SK-N-SH treated with all-trans-retinoic acid at 6 μM for 48 hours (cell line): ENCODE measurements around the gene NEIL1.
"Not testable (repeated sequence)": the region's sequence is repeated elsewhere in the genome, so short reads cannot be mapped to it uniquely, and the experiment has no call there.

Experiments
- ATAC-seq: fragments of 200-7000 bp; cut with Tn5 transposase; 3 replicates; pipeline ENCODE4 v1.9.1; 2020; ENCODE audit warnings: mild to moderate bottlenecking, moderate library complexity
- ARNTL ChIP-seq: fragments of 450-650 bp; formaldehyde crosslinking; IDR thresholded peaks from 2 replicates; pipeline ENCODE4 v1.5.0; 2020; ENCODE audit warnings: low read depth, mild to moderate bottlenecking, moderate library complexity, borderline replicate concordance
- CSRNP3 ChIP-seq: fragments of 250-450 bp; sonication (Bioruptor Pico); IDR thresholded peaks from 2 replicates; pipeline ENCODE4 v1.5.1; 2021; ENCODE audit warnings: mild to moderate bottlenecking, moderate library complexity
- ESRRG ChIP-seq: fragments of 250-450 bp; sonication (Bioruptor Pico); IDR thresholded peaks from 2 replicates; pipeline ENCODE4 v1.6.1; 2021; ENCODE audit warnings: mild to moderate bottlenecking
- GLIS3 ChIP-seq: fragments of 250-450 bp; sonication (Bioruptor Pico); IDR thresholded peaks from 2 replicates; pipeline ENCODE4 v1.5.0; 2020; ENCODE audit warnings: mild to moderate bottlenecking, moderate library complexity
- ISL1 ChIP-seq: fragments of 250-450 bp; sonication (Bioruptor Pico); IDR thresholded peaks from 2 replicates; pipeline ENCODE4 v2.1.2; 2022; ENCODE audit warnings: mild to moderate bottlenecking, moderate library complexity
- OSR1 ChIP-seq: fragments of 250-450 bp; sonication (Bioruptor Pico); IDR thresholded peaks from 2 replicates; pipeline ENCODE4 v1.8.0; 2022; ENCODE audit warnings: moderate library complexity, mild to moderate bottlenecking, inconsistent platforms
- PATZ1 ChIP-seq: fragments of 250-450 bp; sonication (Bioruptor Pico); IDR thresholded peaks from 2 replicates; pipeline ENCODE4 v1.8.0; 2020; ENCODE audit warnings: mild to moderate bottlenecking, moderate library complexity, borderline replicate concordance
- PPARA ChIP-seq: fragments of 250-450 bp; sonication (Bioruptor Pico); IDR thresholded peaks from 2 replicates; pipeline ENCODE4 v1.5.0; 2020; ENCODE audit warnings: mild to moderate bottlenecking, borderline replicate concordance
- RARB ChIP-seq: fragments of 250-450 bp; sonication (Bioruptor Pico); IDR thresholded peaks from 2 replicates; pipeline ENCODE4 v1.8.0; 2021; ENCODE audit warnings: mild to moderate bottlenecking, moderate library complexity
- SNAI2 ChIP-seq: fragments of 250-450 bp; sonication (Bioruptor Pico); IDR thresholded peaks from 2 replicates; pipeline ENCODE4 v1.5.0; 2020; ENCODE audit warnings: mild to moderate bottlenecking, moderate library complexity
- TCF4 ChIP-seq: fragments of 250-450 bp; sonication (Bioruptor Pico); IDR thresholded peaks from 2 replicates; pipeline ENCODE4 v1.8.0; 2021; ENCODE audit warnings: mild to moderate bottlenecking, moderate library complexity, borderline replicate concordance
- TOX ChIP-seq: fragments of 250-450 bp; sonication (Bioruptor Pico); IDR thresholded peaks from 2 replicates; pipeline ENCODE4 v1.8.0; 2021; ENCODE audit warnings: mild to moderate bottlenecking, moderate library complexity, borderline replicate concordance
- TSHZ2 ChIP-seq: fragments of 250-450 bp; sonication (Bioruptor Pico); IDR thresholded peaks from 2 replicates; pipeline ENCODE4 v1.5.0; 2020; ENCODE audit warnings: mild to moderate bottlenecking, moderate library complexity
- ZFP3 ChIP-seq: fragments of 250-450 bp; sonication (Bioruptor Pico); IDR thresholded peaks from 2 replicates; pipeline ENCODE4 v1.5.0; 2020; ENCODE audit warnings: mild to moderate bottlenecking, moderate library complexity
- ZFP30 ChIP-seq: fragments of 450-650 bp; formaldehyde crosslinking; IDR thresholded peaks from 2 replicates; pipeline ENCODE4 v1.5.0; 2022; ENCODE audit warnings: mild to moderate bottlenecking, moderate library complexity
- ZNF565 ChIP-seq: fragments of 450-650 bp; formaldehyde crosslinking; conservative IDR thresholded peaks from 2 replicates; pipeline ENCODE4 v1.5.0; 2020; ENCODE audit warnings: low read depth, mild to moderate bottlenecking, moderate library complexity
- ZNF70 ChIP-seq: fragments of 450-650 bp; formaldehyde crosslinking; IDR thresholded peaks from 2 replicates; pipeline ENCODE4 v1.5.0; 2020; ENCODE audit warnings: mild to moderate bottlenecking, moderate library complexity
- ZNF8 ChIP-seq: fragments of 450-650 bp; formaldehyde crosslinking; IDR thresholded peaks from 2 replicates; pipeline ENCODE4 v1.5.0; 2020; ENCODE audit warnings: mild to moderate bottlenecking, moderate library complexity
- TF ChIP-seq, protein P1 (sequence below): fragments of 250-450 bp; sonication (Bioruptor Pico); IDR thresholded peaks from 2 replicates; pipeline ENCODE4 v1.8.0; 2021; ENCODE audit warnings: low read depth, mild to moderate bottlenecking, moderate library complexity, borderline replicate concordance

NEIL1 gene

GRCh38 chr15:75329571-75329970 lies 17.3 kb upstream of the NEIL1 start:
- no peak for TF ChIP-seq TOX (CRISPR knock-in tag)
- no peak for TF ChIP-seq PPARA (CRISPR knock-in tag)
- no peak for TF ChIP-seq ZFP3 (CRISPR knock-in tag)
- TF ChIP-seq, protein P1, sequence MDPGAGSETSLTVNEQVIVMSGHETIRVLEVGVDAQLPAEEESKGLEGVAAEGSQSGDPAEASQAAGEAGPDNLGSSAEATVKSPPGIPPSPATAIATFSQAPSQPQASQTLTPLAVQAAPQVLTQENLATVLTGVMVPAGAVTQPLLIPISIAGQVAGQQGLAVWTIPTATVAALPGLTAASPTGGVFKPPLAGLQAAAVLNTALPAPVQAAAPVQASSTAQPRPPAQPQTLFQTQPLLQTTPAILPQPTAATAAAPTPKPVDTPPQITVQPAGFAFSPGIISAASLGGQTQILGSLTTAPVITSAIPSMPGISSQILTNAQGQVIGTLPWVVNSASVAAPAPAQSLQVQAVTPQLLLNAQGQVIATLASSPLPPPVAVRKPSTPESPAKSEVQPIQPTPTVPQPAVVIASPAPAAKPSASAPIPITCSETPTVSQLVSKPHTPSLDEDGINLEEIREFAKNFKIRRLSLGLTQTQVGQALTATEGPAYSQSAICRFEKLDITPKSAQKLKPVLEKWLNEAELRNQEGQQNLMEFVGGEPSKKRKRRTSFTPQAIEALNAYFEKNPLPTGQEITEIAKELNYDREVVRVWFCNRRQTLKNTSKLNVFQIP (CRISPR knock-in tag) = no peak
- no peak for ATAC-seq

DNA sequence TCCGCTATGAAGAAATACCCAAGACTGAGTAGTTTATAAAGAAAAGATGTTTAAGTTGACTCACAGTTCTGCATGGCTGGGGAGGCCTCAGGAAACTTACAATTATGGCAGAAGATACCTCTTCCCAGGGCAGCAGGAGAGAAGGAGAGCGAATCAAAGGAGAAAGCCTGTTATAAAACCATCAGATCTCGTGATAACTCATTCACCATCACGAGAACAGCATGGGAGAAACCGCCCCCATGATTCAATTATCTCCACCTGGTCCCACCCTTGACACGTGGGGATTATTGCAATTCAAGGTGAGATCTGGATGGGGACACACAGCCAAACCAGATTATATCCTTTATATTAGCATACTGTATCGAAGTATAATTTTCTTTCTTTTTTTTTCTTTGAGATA lies 14.7 kb upstream of the NEIL1 start:
- ATAC-seq = not testable (repeated sequence)

DNA sequence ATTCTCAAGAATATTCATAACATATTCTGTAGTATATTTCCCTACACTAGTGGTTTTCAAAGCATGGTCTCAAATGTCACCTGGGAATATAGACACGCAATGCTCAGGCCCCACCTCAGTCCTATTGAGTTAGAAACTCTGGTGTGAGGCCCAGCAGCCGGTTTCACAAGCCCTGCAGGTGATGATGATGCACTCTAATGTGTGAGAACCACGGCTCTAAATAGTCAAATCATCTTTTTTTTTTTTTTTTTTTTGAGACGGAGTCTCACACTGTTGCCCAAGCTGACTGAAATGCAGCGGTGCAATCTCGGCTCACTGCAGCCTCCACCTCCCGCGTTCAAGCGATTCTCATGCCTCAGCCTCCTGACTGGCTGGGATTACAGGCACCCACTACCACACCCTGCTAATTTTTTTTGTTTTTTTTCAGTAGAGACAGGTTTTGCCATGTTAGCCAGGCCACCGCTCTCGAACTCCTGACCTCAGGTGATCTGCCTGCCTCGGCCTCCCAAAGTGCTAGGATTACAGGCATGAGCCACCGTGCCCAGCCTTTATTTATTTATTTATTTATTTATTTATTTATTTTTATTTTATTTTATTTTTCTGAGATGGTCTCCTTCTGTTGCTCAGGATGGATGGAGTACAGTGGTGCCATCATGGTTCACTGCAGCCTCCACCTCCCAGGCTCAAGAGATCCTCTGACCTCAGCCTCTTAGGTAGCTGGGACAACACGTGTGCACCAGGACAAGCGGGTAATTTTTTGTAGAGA lies 13.0 kb upstream of the NEIL1 start:
- not testable (repeated sequence) for ATAC-seq

DNA sequence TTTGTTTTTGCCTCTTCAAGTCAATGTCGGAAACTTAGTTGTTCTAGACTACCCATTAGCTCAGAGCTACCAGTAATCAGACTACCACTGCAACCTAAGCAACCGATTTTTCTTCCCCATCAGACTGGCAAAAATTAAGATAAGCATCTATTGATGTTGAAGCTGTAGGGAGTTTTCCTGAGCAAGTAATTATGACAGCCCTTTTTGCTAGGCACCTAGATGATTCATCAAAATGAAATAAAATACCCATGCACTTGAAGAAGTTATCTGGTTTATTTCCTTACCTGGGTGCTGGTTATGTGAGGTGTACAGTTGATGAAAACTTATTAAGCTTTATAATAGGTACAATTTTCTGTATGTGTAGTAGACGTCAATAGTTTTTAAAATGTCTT lies 11.5 kb upstream of the NEIL1 start:
- TF ChIP-seq ZNF70 (CRISPR knock-in tag) (no peak), ZNF8 (CRISPR knock-in tag) (no peak), GLIS3 (CRISPR knock-in tag) (no peak), ZFP30 (CRISPR knock-in tag) (no peak), PATZ1 (CRISPR knock-in tag) (no peak), RARB (CRISPR knock-in tag) (no peak), ARNTL (no peak), ESRRG (CRISPR knock-in tag) (no peak), SNAI2 (CRISPR knock-in tag) (no peak), ISL1 (CRISPR knock-in tag) (no peak), TCF4 (CRISPR knock-in tag) (no peak), OSR1 (no peak), ZNF565 (CRISPR knock-in tag) (no peak), PPARA (CRISPR knock-in tag) (no peak), ZFP3 (CRISPR knock-in tag) (no peak), TOX (CRISPR knock-in tag) (no peak), CSRNP3 (CRISPR knock-in tag) (no peak), TSHZ2 (no peak)
- no peak for ATAC-seq
